ENCODE results near the gene RFX7.

The RFX7 gene

GRCh38 chr15:56045068-56045748 lies 198.5 kb downstream of the RFX7 start:
- DNase-seq (ENCODE audit: low read depth), result no peak

- DNase-seq (ENCODE audit: low read depth), result no peak
Measured at GRCh38 chr15:56042982-56043980, 200.4 kb downstream of the RFX7 start.

GRCh38 chr15:56042498-56042897 lies 201.2 kb downstream of the RFX7 start:
- DNase-seq (ENCODE audit: low read depth), result no peak

- DNase-seq (ENCODE audit: low read depth), result no peak
Measured at GRCh38 chr15:56042031-56042430, 201.6 kb downstream of the RFX7 start.

GRCh38 chr15:56040081-56041035 lies 203.3 kb downstream of the RFX7 start:
- no peak for DNase-seq (ENCODE audit: low read depth)

GRCh38 chr15:56038707-56039106 lies 205.0 kb downstream of the RFX7 start:
- no peak for DNase-seq (ENCODE audit: low read depth)

GRCh38 chr15:56038015-56038414 lies 205.7 kb downstream of the RFX7 start:
- DNase-seq (ENCODE audit: low read depth), result no peak

Data from activated T-cell treated with anti-CD3 and anti-CD28 coated beads for 1 hour (primary cell).